ENCODE results near the gene SLC43A1. TPM values are rescaled to one million over a fixed set of nuclear protein-coding genes. Genes with fewer than 3 reads are reported as not detected.

SLC43A1 gene
- total RNA-seq, 1 experiment from 2014 or later: 11.8 TPM

GRCh38 chr11:57527056-57527631, 11.6 kb upstream of the SLC43A1 start:
- no TSS peak for BruUV-seq (replicated peaks)
- no peak overlapping the region for H3K27ac ChIP-seq (ENCODE audit: low read depth, low read length)
- H3K4me3 ChIP-seq (replicated peaks in 1 of 2; ENCODE audit: low read depth in 1 of 2, low read length in 2 of 2): no peak overlapping the region
- no peak overlapping the region for H3K4me2 ChIP-seq (ENCODE audit: low read length)
- no peaks in the 10 kb centered on the region for H3K27me3 ChIP-seq (ENCODE audit: insufficient read depth, low read length)
- ChIA-PET CTCF (interaction anchor here (1.1 to 5.2 kb wide), 10 partner anchors 12 to 182 kb away, joined by 3 to 78 read pairs (median 7); partner anchors contain the start of genes RTN4RL2 and SLC43A1), RAD21 (ENCODE audit: low non-redundant PET in 1 of 2, low total read pairs in 2 of 2, uncharacterized antibody in 2 of 2, unreplicated experiment in 2 of 2) (interaction anchor here (1.0 to 1.2 kb wide), 2 partner anchors 34 kb away, joined by 6 to 9 read pairs; no protein-coding TSS in a partner anchor), POLR2A (interaction anchor here (0.6 to 3.1 kb wide), 2 partner anchors 34 to 117 kb away, joined by 4 to 9 read pairs; no protein-coding TSS in a partner anchor)
- no peak overlapping the region for H3K9ac ChIP-seq (ENCODE audit: low read length)
- intact Hi-C loops (cut with micrococcal nuclease): loop anchor here (1.0 to 5.0 kb wide), 4 partner anchors 34 to 985 kb away; no protein-coding TSS in a partner anchor
- no peaks in the 10 kb centered on the region for H3K9me3 ChIP-seq (ENCODE audit: control insufficient read depth in 1 of 2, insufficient read depth in 1 of 2, low read depth in 1 of 2, low read length in 2 of 2)
- no peaks in the 10 kb centered on the region for H4K20me1 ChIP-seq (ENCODE audit: insufficient read depth)
- peaks cover 2 to 7% of the 10 kb centered on the region in 2 experiments; a peak in 1 of 4 replicates for H3K36me3 ChIP-seq (ENCODE audit: control insufficient read depth in 1 of 2, insufficient read depth in 2 of 2, low read length in 2 of 2)
- no peak overlapping the region for H2AFZ ChIP-seq (ENCODE audit: low read depth, low read length, poor library complexity, severe bottlenecking)
- DNase-seq (ENCODE audit: low read depth, low spot score) (peak; percentile 32), ATAC-seq (no peak)
- H3K9me2 ChIP-seq (ENCODE audit: insufficient read depth): no peaks in the 10 kb centered on the region
- H3K79me2 ChIP-seq (ENCODE audit: insufficient read depth, low read length): peaks cover 26% of the 10 kb centered on the region
- peaks cover 16 to 17% of the 10 kb centered on the region in 2 experiments for H3K4me1 ChIP-seq (ENCODE audit: control insufficient read depth in 1 of 2, insufficient read depth in 2 of 2, low read length in 2 of 2)
- no peak for TF ChIP-seq CBX3 (IDR thresholded peaks at IDR 0.05; ENCODE audit: low read depth)
- no peak for TF ChIP-seq CEBPB (IDR thresholded peaks at IDR 0.05; ENCODE audit: low read depth)
- TF ChIP-seq, protein P1, sequence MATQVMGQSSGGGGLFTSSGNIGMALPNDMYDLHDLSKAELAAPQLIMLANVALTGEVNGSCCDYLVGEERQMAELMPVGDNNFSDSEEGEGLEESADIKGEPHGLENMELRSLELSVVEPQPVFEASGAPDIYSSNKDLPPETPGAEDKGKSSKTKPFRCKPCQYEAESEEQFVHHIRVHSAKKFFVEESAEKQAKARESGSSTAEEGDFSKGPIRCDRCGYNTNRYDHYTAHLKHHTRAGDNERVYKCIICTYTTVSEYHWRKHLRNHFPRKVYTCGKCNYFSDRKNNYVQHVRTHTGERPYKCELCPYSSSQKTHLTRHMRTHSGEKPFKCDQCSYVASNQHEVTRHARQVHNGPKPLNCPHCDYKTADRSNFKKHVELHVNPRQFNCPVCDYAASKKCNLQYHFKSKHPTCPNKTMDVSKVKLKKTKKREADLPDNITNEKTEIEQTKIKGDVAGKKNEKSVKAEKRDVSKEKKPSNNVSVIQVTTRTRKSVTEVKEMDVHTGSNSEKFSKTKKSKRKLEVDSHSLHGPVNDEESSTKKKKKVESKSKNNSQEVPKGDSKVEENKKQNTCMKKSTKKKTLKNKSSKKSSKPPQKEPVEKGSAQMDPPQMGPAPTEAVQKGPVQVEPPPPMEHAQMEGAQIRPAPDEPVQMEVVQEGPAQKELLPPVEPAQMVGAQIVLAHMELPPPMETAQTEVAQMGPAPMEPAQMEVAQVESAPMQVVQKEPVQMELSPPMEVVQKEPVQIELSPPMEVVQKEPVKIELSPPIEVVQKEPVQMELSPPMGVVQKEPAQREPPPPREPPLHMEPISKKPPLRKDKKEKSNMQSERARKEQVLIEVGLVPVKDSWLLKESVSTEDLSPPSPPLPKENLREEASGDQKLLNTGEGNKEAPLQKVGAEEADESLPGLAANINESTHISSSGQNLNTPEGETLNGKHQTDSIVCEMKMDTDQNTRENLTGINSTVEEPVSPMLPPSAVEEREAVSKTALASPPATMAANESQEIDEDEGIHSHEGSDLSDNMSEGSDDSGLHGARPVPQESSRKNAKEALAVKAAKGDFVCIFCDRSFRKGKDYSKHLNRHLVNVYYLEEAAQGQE (IDR thresholded peaks at IDR 0.05; ENCODE audit: low read depth): no peak
- TF ChIP-seq YY1 (IDR thresholded peaks at IDR 0.05; ENCODE audit: extremely low read depth, insufficient replicate concordance, low read depth, low read length): no peak
- TF ChIP-seq ELF1 (IDR thresholded peaks at IDR 0.05; ENCODE audit: borderline replicate concordance, low read depth): no peak
- TF ChIP-seq POLR2A (IDR thresholded peaks at IDR 0.05; ENCODE audit: borderline replicate concordance, extremely low read depth, insufficient read depth, insufficient read length): no peak
- TF ChIP-seq CTCF (IDR thresholded peaks at IDR 0.05 in 2 of 3, conservative IDR thresholded peaks at IDR 0.05 in 1 of 3; ENCODE audit: borderline replicate concordance in 1 of 3, insufficient read depth in 1 of 3, low read depth in 2 of 3, low read length in 2 of 3): peak; percentile 85 to 97 (median 91)
- TF ChIP-seq EZH2phosphoT487 (IDR thresholded peaks at IDR 0.05; ENCODE audit: borderline replicate concordance): no peak
- no peak for TF ChIP-seq MAX (IDR thresholded peaks at IDR 0.05)
- TF ChIP-seq EZH2 (IDR thresholded peaks at IDR 0.05): no peak
- no peak for TF ChIP-seq ZFX (IDR thresholded peaks at IDR 0.05)
- TF ChIP-seq TCF7L2 (IDR thresholded peaks at IDR 0.05; ENCODE audit: borderline replicate concordance, extremely low read depth, insufficient read depth, insufficient read length): peak; percentile 36
- TF ChIP-seq EGR1 (IDR thresholded peaks at IDR 0.05; ENCODE audit: low read depth): no peak
- peak; percentile 95 for TF ChIP-seq RAD21 (IDR thresholded peaks at IDR 0.05; ENCODE audit: low read depth)
- TF ChIP-seq SIN3A (IDR thresholded peaks at IDR 0.05; ENCODE audit: low read depth): no peak
- TF ChIP-seq FOSL1 (IDR thresholded peaks at IDR 0.05; ENCODE audit: low read depth): no peak
- TF ChIP-seq POLR2AphosphoS5 (IDR thresholded peaks at IDR 0.05; ENCODE audit: low read depth, low read length): no peak; the same call in 1 of the 2 replicates
- no peak for TF ChIP-seq SRF (IDR thresholded peaks at IDR 0.05; ENCODE audit: low read depth)
- TF ChIP-seq ZNF274 (IDR thresholded peaks at IDR 0.05; ENCODE audit: low read depth, low read length): no peak
- no peak for TF ChIP-seq ZBTB33 (IDR thresholded peaks at IDR 0.05; ENCODE audit: extremely low read depth, insufficient replicate concordance, low read length)
